ENCODE measurements around the gene NAPB.
A peak's percentile ranks its signal among the peaks of the same experiment; 100 is the strongest.
"Not testable (repeated sequence)": the region's sequence is repeated elsewhere in the genome, so short reads cannot be mapped to it uniquely, and the experiment has no call there.

Gene NAPB

DNA sequence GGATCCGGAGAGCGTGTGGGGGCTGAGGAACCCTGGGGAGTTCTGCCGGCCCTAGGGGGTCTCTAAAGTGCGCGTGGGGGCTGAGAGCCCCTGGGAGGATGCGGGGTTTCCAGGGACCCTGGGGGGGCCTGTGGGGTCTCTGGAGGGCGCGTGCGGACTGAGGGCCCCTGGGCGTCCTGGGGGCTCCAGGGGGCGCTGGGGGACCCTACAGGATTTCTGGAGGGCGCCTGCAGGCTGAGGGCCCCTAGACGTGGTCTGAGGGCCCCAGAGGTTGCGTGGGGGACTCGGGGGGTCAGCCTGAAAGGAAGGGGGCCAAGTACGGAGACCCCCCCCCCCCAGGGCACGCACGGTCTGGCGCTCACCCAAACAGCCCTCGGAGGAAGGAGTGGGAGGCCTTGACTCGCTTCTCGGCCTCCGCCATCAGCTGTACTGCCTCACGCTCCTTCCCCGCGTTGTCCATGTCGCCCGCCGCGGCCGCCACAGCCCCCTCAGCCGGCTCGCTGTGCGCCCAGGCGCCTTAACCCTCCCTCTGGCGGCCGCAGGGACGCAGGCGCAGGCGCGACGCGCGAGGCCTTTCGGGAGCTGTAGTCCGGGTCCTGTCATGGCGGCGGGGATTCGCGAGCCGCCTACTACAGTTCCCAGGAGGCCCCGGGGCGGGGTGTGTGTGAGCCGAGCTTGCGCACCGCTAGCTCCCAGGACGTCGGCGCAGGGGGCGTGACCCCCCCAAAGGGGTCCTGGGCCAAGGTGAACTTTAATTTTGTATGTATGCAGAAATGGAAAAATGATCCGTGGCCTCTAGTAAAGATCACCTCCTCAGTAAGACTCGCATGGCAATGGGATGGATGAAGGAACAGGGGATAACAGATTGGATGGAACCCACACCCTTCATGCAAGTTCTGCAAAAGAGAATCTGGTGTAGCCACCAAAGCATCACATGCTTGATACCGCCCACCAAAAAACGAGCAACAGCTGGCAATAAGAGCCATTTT, at the start of gene NAPB:
NAPB (minus strand) TSS at position 546 of the 989 bp plus-strand sequence; CDS start at position 460, 86 bp downstream.
- DNase-seq (ENCODE audit: low read depth in 2 of 2, low spot score in 1 of 2): peak; percentile 82 to 85

DNA sequence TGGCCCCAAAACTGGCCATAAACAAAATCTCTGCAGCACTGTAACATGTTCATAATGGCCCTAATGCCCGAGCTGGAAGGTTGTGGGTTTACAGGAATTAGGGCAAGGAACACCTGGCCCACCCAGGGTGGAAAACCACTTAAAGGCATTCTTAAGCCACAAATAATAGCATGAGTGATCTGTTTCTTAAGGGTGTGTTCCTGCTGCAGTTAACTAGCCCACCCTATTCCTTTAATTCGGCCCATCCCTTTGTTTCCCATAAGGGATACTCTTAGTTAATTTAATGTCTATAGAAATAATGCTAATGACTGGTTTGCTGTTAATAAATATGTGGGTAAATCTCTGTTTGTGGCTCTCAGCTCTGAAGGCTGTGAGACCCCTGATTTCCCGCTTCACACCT, 45.7 kb upstream of the NAPB start:
- not testable (repeated sequence) for DNase-seq (ENCODE audit: low read depth in 2 of 2, low spot score in 1 of 2)

DNA sequence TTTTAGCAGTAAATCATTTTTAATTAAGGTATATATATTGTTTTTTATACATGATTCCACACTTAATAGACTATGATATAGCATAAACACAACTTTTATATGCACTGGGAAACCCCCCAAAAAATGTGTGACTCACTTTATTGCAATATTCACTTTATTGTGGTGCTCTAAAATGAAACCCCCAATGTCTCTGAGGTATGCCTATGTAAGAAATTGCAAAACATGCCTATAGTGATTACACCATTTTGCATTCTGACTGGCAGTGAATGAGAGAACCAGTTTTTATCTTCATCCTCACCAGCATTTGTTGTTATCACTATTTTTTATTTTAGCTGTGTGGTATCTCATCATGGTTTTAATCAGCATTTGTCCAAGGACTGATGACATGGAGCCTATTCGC, 39.9 kb upstream of the NAPB start:
- DNase-seq (ENCODE audit: low read depth in 2 of 2, low spot score in 1 of 2): no peak

DNA sequence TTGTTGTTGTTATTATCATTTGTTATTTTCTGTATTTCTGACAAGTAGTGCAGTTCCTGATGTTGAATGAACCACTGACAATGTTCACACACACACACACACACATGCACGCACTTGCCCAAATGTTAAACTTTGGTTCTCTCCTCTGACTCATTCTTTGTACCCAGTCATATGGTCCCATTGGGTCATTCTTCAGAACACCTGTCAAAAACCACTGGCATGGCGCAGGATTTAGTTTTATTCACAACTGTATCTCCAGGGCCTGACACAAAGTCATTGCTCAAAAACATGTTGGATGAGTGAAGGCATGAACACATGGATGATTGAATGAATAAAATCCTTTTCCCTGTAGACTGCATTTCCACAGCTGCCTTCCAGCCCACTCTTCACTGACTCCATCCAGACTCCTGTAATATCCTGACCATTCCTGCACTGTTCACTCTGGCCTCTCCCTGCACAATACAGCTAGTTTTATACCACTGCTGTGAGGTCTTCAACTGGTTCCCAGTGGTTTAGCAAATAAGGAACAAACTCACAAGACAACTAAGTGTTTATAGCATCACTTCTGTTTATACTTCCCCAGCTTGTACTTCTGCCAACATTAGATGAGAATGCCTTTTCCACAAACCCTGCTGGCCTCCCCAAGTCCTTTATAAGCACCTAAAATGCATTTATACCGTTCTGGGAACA, 38.3 kb upstream of the NAPB start:
- DNase-seq (ENCODE audit: low read depth in 2 of 2, low spot score in 1 of 2): no peak

DNA sequence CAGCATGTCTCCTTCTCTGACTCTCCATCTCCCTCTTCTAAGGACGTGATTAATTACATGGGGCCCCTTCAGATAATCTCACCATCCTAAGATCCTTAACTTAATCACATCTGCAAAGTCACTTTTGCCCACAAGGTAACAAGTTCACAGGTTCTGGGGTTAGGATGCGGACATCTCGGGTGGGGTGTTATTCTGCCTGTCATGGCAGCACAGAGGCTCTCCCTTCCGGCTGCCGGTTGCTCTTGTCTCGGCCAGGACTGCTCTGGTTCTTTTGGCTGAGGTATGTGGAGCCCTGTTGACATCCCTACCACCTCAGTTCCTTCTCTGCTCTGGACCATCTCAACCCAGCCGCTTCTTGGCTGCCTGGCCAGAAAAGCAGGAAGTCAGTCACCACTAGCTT, 35.6 kb upstream of the NAPB start:
- DNase-seq (ENCODE audit: low read depth in 2 of 2, low spot score in 1 of 2): no peak

DNA sequence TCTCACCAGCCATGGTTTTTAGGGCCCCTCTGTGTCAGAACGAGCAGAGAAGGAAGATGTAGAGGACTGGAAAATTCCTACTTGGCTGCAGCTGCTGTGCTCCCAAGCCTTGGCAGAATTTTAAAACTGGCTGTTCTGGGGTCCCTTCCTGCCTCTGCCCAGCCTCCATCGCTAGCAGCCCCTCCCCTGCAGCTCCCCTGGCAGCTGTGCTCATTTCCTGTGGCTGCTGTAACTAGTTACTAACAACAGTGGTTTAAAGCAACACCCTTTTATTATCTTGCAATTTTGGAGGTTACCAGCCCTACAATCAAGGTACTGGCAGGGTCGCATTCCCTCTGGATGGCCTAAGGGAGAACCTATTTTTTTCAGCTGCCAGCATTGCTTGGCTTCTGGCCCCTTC, 35.1 kb upstream of the NAPB start:
- DNase-seq (ENCODE audit: low read depth in 2 of 2, low spot score in 1 of 2): no peak

DNA sequence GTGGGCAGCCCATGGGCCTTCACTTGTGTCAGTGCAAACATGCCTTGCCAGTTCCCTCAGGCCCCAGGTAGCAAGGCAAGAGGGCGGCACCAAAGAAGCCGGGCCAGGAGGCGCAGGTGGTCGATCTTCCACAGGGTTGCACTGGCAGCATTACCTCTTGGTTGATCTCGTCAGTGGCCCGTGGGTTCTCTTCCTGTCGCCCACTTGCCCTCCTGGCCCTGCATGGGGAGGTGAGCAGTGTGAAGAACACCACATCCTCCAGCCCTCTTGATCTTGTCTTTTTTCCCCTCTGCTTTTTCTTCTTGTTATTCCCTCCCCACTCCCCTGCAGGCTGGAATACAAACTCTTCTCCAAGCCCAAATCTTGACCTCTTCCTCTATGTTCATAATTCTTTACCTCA, 34.4 kb upstream of the NAPB start:
- no peak for DNase-seq (ENCODE audit: low read depth in 2 of 2, low spot score in 1 of 2)

DNA sequence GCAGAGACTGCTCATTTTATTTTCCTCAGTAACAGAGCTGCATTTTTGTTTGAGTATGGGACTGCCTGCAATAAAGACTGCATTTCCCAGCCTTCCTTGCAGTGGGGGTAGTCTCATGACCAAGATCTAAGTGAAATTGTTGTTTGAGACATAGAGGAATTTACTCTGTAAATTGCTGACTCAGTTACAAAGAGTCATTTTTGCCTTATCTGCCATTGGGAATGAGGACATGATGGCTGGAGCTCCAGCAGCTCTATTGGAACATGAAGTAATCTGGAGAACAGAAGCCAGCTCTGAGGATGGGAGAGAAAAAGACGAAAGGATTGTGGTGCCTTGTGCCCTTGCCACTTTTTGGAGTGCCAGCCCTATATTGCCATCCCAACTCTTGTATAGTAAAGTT, 33.5 kb upstream of the NAPB start:
- no peak for DNase-seq (ENCODE audit: low read depth in 2 of 2, low spot score in 1 of 2)

DNA sequence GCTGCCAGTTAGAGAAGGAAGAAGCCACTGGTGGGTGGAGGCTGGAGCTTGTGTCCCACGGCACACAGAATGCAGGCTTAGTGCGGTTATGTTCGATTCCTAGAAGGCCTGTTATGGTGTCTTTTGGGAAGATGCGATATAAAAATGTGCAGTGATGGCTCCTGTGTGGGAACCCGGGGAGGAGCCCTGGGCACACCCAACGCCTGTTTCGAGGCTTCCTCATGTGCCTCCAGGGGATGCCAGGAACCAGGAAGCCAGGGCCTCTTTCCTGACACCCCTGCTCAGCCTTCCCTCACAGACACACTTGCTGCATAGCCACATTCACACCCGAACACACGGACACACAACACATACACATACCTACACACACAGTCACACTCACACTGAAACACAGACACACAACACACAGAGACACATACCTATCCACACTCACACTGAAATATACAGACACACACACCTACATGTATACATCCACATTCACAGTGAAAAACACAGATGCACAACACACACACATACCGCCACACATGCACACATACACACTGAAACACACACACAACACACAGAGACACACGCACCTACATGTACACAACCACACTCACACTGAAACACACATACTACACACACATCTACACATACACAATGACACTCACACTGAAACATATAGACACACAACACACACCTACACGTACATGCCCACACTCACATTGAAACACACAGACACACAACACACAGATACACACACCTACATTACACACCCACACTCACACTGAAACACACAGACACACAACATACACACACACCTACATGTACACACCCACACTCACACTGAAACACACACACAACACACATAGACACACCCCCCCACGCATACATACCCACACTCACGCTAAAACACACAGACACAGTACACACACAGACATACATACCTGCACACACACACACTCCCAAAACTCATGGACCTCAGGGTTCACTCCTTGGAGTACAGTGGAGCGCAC, 32.6 kb upstream of the NAPB start:
- DNase-seq (ENCODE audit: low read depth in 2 of 2, low spot score in 1 of 2): no peak

DNA sequence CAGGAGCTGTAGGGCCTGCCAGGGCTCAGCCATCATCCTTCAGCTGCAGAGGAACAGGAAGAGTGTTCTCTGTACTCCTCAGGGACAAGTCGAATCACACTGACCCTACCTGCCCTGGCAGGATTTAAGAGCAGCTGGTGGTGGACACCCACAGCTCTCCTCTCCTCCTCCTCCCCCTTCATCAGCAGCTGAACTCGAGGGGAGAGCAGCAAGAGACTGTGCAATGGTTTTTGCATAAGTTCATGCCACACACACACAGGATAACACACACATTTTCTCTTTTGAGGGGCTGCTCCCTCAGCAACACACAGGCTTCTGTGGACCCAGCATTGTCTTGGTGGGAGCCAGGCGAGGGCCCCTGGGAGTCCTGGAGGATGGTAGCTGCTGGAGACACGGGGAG, 31.5 kb upstream of the NAPB start, which contains the start of gene CST11:
CST11 (minus strand) TSS at position 101 of the 400 bp plus-strand sequence; CDS start at position 36, 65 bp downstream.
- no peak for DNase-seq (ENCODE audit: low read depth in 2 of 2, low spot score in 1 of 2)

DNA sequence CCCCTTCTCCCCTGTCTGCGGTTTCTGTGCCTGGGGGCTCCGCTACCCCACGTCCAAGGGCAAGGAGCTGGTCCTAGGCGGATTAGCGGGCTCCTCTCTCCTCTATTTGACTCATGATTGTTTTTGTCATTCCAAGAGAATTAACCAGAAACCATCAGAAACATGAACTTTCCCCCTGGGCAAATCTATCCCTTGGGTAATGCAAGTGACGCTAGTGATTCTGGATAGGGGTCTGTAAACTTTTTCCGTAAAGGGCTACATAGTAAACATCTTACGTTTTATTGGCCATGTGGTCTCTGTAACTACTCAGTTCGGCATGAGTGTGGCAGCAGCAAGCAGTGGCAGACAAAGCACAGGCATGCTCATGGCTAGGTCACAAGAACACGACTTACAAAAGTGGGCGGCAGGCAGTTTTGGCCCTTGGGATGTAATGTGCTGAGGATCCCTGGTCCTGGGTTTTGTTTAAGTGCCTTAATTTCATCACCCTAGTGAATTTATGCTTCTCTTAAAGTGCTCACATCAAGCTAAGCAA, 30.7 kb upstream of the NAPB start:
- no peak for DNase-seq (ENCODE audit: low read depth in 2 of 2, low spot score in 1 of 2)

DNA sequence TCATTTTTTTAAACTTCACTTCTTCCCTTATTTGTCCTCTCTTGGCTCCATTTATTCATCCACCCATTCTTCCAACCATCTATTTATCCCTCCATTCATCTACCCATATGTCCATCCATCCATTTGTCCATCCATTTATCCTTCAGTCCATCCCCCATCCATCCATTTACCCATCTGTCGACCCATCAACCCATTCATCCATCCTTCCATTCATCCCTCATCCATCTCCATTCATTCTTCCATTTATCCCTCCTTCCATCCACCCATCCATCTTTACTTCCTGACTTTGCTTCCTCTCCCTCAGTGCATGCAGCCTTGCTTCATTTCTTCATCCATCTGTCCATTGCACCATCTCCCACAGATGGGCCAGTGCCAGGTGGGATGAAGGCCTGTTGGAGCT, 29.6 kb upstream of the NAPB start:
- no peak for DNase-seq (ENCODE audit: low read depth in 2 of 2, low spot score in 1 of 2)

DNA sequence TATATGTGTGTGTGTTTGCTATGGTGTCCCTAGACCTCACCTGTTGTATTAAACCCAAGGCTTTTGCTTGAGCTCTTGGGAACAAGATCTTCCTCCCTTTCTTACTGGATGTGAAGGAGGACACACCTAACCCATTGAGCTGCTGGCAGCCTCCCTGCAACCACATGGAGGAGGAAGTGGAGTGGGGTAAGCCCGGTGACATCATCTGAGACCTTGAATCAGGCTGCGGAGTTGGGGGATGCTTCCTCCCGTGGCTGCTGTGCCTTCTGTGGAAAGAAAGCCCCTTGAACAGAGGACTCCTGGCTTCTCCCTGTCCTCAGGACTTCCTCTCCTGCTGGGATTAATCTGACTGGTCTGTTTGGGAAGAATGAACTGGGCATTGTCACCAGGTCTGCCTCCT, 28.1 kb upstream of the NAPB start:
- no peak for DNase-seq (ENCODE audit: low read depth in 2 of 2, low spot score in 1 of 2)

DNA sequence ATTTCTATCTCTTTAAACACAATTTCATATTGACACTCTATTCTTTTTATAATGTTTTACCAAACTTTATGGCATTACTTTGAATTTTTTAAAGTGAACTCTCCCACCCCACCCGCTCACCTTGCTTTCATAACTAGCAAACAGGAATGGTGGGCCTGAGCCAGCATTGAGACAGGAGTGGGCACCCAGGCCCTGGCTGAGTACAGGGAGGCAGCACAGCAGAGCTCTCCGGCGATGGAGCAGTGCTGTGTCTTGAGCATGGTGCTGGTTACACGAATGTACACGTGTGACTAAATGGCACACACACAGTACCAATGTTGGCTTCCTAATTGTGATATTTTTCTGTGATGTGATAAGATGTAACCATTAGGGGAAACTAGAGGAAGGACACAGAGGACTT, 26.9 kb upstream of the NAPB start:
- DNase-seq (ENCODE audit: low read depth in 2 of 2, low spot score in 1 of 2): no peak

DNA sequence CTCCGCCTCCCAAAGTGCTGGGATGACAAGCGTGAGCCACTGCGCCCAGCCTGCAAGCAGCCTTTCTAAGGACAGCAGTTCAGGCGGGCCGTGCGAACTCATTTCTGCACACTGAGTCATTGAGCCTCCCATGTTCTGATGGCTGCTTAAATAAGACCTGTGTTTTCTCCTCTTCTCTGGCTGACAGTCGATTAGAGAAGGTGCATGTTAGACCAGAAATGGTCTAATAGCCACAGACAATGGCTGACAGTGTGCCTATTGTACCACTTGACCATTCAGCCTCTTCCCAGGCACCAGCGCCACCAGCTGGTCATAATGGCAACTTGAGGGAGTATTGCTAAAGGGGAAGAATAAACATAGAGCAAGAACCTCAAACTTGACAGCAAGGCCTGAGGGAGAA, 25.2 kb upstream of the NAPB start:
- no peak for DNase-seq (ENCODE audit: low read depth in 2 of 2, low spot score in 1 of 2)

DNA sequence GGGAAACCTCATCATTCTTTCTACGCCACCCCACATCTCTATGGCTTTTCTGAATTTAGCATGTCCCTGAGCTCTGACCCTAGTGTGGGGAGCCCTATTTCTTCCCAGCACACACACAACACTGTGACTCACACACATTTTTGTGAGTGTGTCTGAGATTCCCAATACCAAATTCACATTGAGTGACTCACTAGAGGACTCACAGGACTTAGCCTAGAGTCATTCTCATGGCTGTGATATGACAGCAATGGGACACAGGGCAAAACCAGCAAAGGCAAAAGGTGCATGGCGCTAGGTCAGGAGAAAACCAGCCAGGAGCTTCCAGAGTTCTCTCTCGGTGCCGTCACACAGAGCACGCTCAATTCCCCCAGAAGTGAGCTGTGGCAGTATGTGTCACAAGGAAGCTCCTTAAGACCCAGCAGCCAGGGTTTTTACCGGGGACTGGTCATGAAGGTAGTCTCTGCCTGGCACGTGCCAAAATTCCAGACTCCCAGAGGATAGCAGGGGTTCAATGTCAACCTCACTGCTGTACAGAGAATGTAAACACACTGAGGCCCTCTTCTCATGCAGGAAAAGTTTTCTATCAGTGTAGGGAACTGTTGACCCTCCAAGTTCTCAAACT, 24.4 kb upstream of the NAPB start:
- no peak for DNase-seq (ENCODE audit: low read depth in 2 of 2, low spot score in 1 of 2)

DNA sequence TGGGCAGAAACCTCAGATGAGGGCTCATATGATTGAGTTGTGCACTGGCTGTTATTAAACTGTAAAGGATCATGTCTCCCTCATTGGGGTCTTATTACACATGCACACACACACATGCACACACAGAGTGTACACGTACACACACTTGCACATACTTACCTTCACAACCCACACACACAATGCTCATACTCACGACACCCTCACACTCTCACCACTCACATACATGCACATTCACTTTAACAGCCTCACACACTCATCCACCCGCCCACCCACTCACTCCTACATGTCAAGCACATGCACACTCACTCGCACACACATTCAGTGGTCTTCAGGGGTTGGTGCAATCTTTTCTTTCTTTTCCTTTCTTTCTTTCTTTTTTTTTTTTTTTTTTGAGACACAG, 23.6 kb upstream of the NAPB start:
- DNase-seq (ENCODE audit: low read depth in 2 of 2, low spot score in 1 of 2): no peak

DNA sequence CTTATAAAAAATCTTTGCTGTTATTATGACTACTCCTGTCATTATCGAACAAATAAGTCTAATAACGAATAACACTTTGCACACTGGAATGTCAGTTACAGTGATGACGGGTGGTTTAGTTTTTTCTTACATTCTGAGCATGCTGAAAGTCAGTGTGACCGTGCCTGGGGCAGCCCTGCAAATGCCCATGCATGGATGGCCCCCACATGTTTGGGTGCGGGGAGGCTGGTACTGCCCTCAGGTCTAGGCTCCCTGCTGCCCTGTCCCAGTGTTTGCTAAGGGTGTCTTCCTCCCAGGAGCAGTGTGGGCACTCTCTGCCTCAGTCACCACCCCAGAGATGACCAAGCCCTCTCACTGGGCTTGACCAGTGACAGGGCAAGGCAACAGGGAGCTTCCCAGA, 21.1 kb upstream of the NAPB start:
- no peak for DNase-seq (ENCODE audit: low read depth in 2 of 2, low spot score in 1 of 2)

DNA sequence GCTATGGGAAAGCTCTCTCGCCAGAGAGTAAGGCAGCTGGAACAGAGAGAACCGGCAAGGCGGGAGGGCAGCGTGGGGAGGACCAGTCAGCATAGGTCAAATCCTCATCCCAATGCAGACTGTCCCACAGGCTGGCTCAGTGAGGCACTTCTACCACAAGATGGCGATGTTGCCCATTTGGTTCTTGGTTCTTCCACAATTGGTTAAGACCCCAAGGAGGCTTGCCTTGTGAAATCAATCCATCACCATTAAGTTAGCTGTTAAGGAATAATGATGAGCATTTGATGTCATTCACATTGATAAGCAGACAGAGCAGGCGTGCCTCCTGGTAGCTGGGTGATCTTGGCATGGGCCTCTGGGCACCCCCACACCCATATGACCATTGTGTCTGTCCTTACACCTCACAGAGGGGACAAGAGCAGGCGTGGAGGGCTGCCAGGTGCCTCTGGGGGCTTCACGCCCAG, 20.6 kb upstream of the NAPB start:
- peak in 1 of 2 donors; percentile 32 for DNase-seq (ENCODE audit: low read depth in 2 of 2, low spot score in 1 of 2)

DNA sequence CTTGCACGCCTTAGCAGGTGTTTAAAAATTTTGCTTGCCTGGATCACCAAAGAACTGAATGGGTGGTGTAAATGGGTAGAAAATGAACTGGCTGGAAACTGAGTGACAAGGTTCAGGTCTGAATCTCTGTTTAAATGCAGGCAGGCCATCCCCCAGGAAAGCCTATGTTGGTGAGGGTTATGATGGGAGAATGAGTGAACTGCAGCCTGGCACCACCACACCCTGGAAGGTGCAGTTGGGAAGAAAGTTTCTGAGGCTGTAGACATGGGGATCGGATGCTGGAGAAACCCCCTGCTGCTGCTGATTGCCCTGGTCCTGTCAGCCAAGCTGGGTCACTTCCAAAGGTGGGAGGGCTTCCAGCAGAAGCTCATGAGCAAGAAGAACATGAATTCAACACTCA, 18.7 kb upstream of the NAPB start:
- no peak for DNase-seq (ENCODE audit: low read depth in 2 of 2, low spot score in 1 of 2)

All from stimulated activated CD8-positive, alpha-beta memory T cell treated with anti-CD3 and anti-CD28 coated beads, Interleukin-4, amount 100 ng/mL, for 4 hours (primary cell).